Mesendoderm (in vitro differentiated cells): ENCODE data around the gene KCTD11.
A peak's percentile ranks its signal among the peaks of the same experiment; 100 is the strongest.

Experiments used
- DNase-seq: peaks from one replicate; pipeline ENCODE4 v3.0.0; 2013
- H2AK5ac ChIP-seq: 2 replicates; pipeline ENCODE4 v1.6.1; 2013; ENCODE audit warnings: low read length, inconsistent platforms
- H2BK120ac ChIP-seq: 2 replicates; pipeline ENCODE4 v1.6.1; 2013; ENCODE audit warnings: low read depth, mild to moderate bottlenecking, low read length, moderate library complexity, mixed read lengths
- H2BK15ac ChIP-seq: replicated peaks from 2 replicates; pipeline ENCODE4 v1.6.1; 2013; ENCODE audit warnings: low read depth, mild to moderate bottlenecking, moderate library complexity
- H2BK5ac ChIP-seq: 2 replicates; pipeline ENCODE4 v1.6.1; 2013; ENCODE audit warnings: low read length, inconsistent platforms
- H3K18ac ChIP-seq: 2 replicates; pipeline ENCODE4 v1.6.1; 2013; ENCODE audit warnings: mild to moderate bottlenecking, low read length, mixed read lengths
- H3K23ac ChIP-seq: one replicate; pipeline ENCODE4 v1.6.1; 2013; ENCODE audit warnings: low read length
- H3K27ac ChIP-seq: 2 replicates; pipeline ENCODE4 v1.5.1; 2013; ENCODE audit warnings: low read depth, mild to moderate bottlenecking, inconsistent platforms, low read length, moderate library complexity
- H3K27me3 ChIP-seq: 2 replicates; pipeline ENCODE4 v1.6.1; 2013; ENCODE audit warnings: low read length, control low read depth, mild to moderate bottlenecking, inconsistent platforms; ENCODE audit not compliant: insufficient read depth, poor library complexity
- H3K36me3 ChIP-seq: 2 replicates; pipeline ENCODE4 v1.6.1; 2013; ENCODE audit warnings: low read length, inconsistent platforms; ENCODE audit not compliant: control insufficient read depth, insufficient read depth
- H3K4ac ChIP-seq: one replicate; pipeline ENCODE4 v1.6.1; 2013; ENCODE audit warnings: low read depth, mild to moderate bottlenecking, low read length, moderate library complexity
- H3K4me1 ChIP-seq: 2 replicates; pipeline ENCODE4 v1.6.1; 2013; ENCODE audit warnings: low read depth, low read length, inconsistent platforms; ENCODE audit not compliant: control insufficient read depth
- H3K4me2 ChIP-seq: 2 replicates; pipeline ENCODE4 v1.6.1; 2013; ENCODE audit warnings: low read length
- H3K4me3 ChIP-seq: 2 replicates; pipeline ENCODE4 v1.5.1; 2013; ENCODE audit warnings: mild to moderate bottlenecking, low read length
- H3K56ac ChIP-seq: one replicate; pipeline ENCODE4 v1.6.1; 2013; ENCODE audit warnings: low read length
- H3K79me1 ChIP-seq: 2 replicates; pipeline ENCODE4 v1.6.1; 2013; ENCODE audit warnings: low read length, inconsistent platforms
- H3K79me2 ChIP-seq: 2 replicates; pipeline ENCODE4 v1.6.1; 2013; ENCODE audit warnings: mild to moderate bottlenecking, low read length; ENCODE audit not compliant: control insufficient read depth, insufficient read depth
- H3K9ac ChIP-seq: 2 replicates; pipeline ENCODE4 v1.6.1; 2013; ENCODE audit warnings: low read length, inconsistent platforms
- H4K5ac ChIP-seq: one replicate; pipeline ENCODE4 v1.6.1; 2013; ENCODE audit warnings: low read length
- H4K8ac ChIP-seq: one replicate; pipeline ENCODE4 v1.6.1; 2013; ENCODE audit warnings: low read depth, mild to moderate bottlenecking, control low read depth, low read length, moderate library complexity
- WGBS: extraction: QIAGEN DNeasy Blood & Tissue Kit; methylation state at CpG from one replicate; pipeline ENCODE4 v1.1.7; 2013; ENCODE audit warnings: low lambda C conversion rate, missing lambda C conversion rate; ENCODE audit not compliant: insufficient coverage; ENCODE audit errors: extremely low coverage; 5-methylcytosine and 5-hydroxymethylcytosine counted together

Gene KCTD11

DNA sequence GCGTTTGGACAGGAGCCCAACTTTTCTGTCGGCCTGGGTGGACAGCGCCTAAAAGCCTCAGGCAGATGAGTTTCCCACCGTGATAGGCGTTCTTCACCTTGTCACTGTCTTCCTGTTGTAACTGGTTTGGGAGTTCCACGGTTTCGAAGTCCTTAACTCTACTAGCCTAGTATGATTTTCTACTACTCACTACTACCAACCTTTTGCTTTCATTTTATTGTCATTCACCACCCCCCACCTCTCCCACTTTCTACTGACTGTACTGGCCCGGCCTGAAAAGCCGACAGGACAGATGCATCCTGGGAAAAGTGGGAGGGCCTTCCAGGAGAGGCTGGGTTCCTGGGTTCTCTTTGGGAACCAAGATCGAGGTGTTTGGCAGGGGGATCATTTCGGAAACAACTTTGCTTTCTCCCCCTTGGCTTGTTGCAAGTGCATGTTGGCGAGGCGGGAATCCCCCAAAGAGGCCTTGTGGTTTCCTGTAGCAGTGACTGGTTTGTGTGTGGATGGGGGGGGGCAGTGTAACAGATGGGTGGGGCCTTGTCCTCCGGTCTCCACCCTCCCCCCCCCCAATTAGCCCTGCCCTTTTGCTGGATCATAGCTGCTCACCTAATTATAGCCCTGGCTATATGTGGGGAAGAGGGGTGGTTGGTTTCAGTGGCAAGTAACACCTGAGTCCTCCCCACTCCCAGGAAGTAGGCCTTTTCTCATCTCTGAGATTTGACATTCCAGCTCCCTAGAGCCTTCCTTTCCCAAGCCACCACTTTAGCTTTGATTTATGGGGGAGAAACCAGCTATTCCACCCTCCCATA is 43.1 kb upstream of the KCTD11 start:
- Histone ChIP-seq H3K27me3 (no peaks in the 10 kb centered on the region), H3K9ac (peak overlapping the region; percentile 98), H3K79me1 (peaks cover 16% of the 10 kb centered on the region), H2BK15ac (no peak overlapping the region), H3K79me2 (peaks cover 39% of the 10 kb centered on the region), H3K4ac (peak overlapping the region; percentile 100), H3K18ac (peak overlapping the region; percentile 98), H3K56ac (peak overlapping the region; percentile 97), H2BK5ac (peak overlapping the region; percentile 51), H3K4me3 (peak overlapping the region; percentile 91), H3K4me1 (peaks cover 6% of the 10 kb centered on the region), H2BK120ac (no peak overlapping the region), H4K5ac (no peak overlapping the region), H2AK5ac (peak overlapping the region; percentile 92), H3K23ac (peak overlapping the region; percentile 92), H3K36me3 (peaks cover 21% of the 10 kb centered on the region), H3K4me2 (peak overlapping the region; percentile 90), H3K27ac (peak overlapping the region; percentile 97), H4K8ac (no peak overlapping the region)
- DNase-seq = peak; percentile 91
- WGBS = no CpG with 5 or more reads among the region's 14 CpGs

DNA sequence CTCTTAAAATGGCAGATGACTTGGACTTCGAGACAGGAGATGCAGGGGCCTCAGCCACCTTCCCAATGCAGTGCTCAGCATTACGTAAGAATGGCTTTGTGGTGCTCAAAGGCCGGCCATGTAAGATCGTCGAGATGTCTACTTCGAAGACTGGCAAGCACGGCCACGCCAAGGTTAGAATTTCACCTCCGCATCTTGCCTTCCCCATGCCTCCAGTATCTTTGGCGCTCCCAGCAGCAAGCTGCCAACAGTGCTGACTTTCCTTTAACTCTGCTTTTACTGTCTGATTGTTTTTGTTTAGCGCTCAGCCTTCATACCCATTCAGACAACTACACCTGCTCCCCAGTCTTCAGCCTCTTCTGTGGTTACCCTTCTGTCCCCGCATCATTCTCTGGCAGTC is 42.3 kb upstream of the KCTD11 start:
- Histone ChIP-seq H2AK5ac (no peak overlapping the region), H3K9ac (peak overlapping the region; percentile 98), H3K27ac (no peak overlapping the region), H2BK5ac (no peak overlapping the region), H3K56ac (no peak overlapping the region), H3K27me3 (no peaks in the 10 kb centered on the region), H3K4me3 (no peak overlapping the region), H3K79me2 (peaks cover 41% of the 10 kb centered on the region), H3K18ac (no peak overlapping the region), H4K5ac (no peak overlapping the region), H3K23ac (no peak overlapping the region), H3K4ac (no peak overlapping the region), H3K79me1 (peaks cover 21% of the 10 kb centered on the region), H4K8ac (no peak overlapping the region), H3K4me2 (peak overlapping the region; percentile 15), H2BK120ac (no peak overlapping the region), H3K4me1 (peaks cover 8% of the 10 kb centered on the region), H2BK15ac (no peak overlapping the region), H3K36me3 (peaks cover 21% of the 10 kb centered on the region)
- no peak for DNase-seq
- WGBS = no CpG with 5 or more reads among the region's 12 CpGs

DNA sequence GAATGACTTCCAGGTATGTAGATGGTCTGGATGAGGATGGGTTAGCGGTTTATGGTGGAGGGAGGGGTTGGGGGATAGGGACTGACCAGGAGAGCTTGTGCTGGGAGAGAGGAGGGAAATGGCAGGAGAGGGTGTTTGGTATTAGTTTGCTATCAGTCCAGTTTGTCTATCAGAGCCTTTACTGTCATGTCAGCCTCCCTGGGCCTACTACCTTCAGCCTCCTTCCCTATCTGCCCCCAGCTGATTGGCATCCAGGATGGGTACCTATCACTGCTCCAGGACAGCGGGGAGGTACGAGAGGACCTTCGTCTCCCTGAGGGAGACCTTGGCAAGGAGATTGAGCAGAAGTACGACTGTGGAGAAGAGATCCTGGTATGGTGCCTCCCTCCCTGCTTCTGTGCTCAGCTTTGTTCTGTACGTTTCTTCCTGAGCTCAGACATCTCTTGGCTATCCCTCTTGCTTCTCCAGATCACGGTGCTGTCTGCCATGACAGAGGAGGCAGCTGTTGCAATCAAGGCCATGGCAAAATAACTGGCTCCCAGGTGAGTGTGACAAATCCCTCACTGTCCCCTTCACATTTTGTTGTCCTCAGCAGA is 40.8 kb upstream of the KCTD11 start:
- no peak overlapping the region for H3K18ac ChIP-seq
- H3K9ac ChIP-seq = no peak overlapping the region
- H3K23ac ChIP-seq = no peak overlapping the region
- H2BK5ac ChIP-seq = no peak overlapping the region
- peaks cover 43% of the 10 kb centered on the region for H3K79me2 ChIP-seq
- no peak overlapping the region for H3K27ac ChIP-seq
- H3K56ac ChIP-seq = no peak overlapping the region
- no peak overlapping the region for H2BK15ac ChIP-seq
- no peak overlapping the region for H3K4me3 ChIP-seq
- H4K8ac ChIP-seq = no peak overlapping the region
- no peaks in the 10 kb centered on the region for H3K27me3 ChIP-seq
- H3K79me1 ChIP-seq = peaks cover 21% of the 10 kb centered on the region
- H2BK120ac ChIP-seq = no peak overlapping the region
- H2AK5ac ChIP-seq = no peak overlapping the region
- H3K36me3 ChIP-seq = peaks cover 21% of the 10 kb centered on the region
- no peak overlapping the region for H3K4ac ChIP-seq
- DNase-seq = no peak
- no peak overlapping the region for H3K4me2 ChIP-seq
- WGBS = no CpG with 5 or more reads among the region's 7 CpGs
- H4K5ac ChIP-seq = no peak overlapping the region
- H3K4me1 ChIP-seq = peaks cover 8% of the 10 kb centered on the region

DNA sequence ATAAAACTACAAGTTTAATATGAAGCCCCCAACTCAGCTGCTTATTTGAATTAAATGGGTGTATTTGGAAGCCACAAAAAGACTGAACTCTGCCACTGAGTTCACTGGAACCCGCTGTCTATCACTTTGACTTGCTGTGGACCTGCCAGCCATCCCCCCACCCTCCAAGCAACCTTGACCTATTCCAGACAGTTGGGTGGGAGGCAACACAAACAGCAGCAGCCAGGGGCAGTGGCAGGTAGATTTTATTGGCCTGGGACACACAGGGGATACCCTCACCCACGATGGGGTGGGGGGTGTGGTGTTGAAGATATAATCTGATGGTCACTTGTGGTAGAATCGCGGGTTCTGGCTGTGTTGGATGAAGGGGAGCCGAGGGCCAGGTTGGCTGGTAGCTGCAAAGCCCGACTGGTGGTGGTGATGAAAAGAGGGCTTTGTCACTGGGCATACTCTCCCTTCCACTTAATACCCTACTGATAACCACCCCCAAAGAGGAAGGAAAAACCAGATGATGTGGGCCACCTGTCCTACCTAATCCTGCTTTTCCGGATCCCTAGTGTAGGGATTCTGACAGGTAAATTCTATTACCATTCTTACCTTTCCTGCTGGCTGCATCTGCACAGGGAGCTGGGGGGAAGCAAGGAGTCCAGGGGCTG is 39.4 kb upstream of the KCTD11 start:
- H4K8ac ChIP-seq = no peak overlapping the region
- no peak overlapping the region for H3K9ac ChIP-seq
- no CpG with 5 or more reads among the region's 7 CpGs for WGBS

DNA sequence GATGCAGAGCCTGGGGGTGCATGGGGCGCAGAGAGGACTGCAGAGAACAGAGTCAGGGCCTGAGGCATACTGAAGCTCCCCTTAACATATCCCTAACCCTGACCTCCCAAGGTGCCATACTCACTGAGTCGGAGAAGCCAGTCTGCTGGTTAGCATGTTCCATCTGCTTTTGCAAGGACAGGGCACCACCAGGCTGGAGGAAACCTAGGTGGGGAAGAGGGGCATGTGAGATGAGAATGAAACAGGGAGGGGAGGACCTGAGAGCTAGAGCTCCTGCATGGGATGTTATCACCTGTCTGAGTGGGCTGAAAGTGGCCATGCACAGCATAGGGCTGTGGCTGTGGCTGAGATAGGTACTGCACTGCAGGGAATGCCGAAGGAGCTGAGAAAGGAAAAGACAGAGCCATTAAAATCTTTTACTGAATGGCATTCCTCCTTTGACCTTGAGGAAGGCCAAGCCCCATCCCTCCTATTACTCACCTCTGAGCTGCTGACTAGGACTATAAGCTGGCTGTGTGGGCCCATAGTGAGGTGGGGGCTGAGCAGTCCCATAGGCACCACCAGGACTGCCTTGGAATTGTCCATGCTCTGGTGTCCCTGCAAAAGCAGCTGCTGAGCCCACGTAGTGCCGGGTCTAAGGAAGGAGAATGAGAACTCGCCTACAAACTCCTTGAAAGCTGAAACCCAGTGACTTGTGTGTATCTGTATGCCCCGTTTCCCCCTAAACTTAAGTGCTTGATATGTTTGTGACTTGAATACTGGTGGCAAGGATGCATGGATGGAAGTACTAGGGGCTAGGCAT is 38.7 kb upstream of the KCTD11 start:
- WGBS = no CpG with 5 or more reads among the region's 7 CpGs
- peaks cover 8% of the 10 kb centered on the region for H3K4me1 ChIP-seq
- H3K9ac ChIP-seq = no peak overlapping the region
- no peaks in the 10 kb centered on the region for H3K27me3 ChIP-seq
- peaks cover 24% of the 10 kb centered on the region for H3K36me3 ChIP-seq
- H3K4me3 ChIP-seq = no peak overlapping the region
- H4K8ac ChIP-seq = no peak overlapping the region
- DNase-seq = peak; percentile 74
- H3K18ac ChIP-seq = no peak overlapping the region
- H3K4me2 ChIP-seq = no peak overlapping the region
- no peak overlapping the region for H2BK5ac ChIP-seq
- H2BK120ac ChIP-seq = no peak overlapping the region
- peaks cover 36% of the 10 kb centered on the region for H3K79me2 ChIP-seq
- peaks cover 21% of the 10 kb centered on the region for H3K79me1 ChIP-seq
- H2AK5ac ChIP-seq = no peak overlapping the region
- no peak overlapping the region for H3K4ac ChIP-seq
- no peak overlapping the region for H3K27ac ChIP-seq
- no peak overlapping the region for H3K23ac ChIP-seq
- H3K56ac ChIP-seq = no peak overlapping the region
- H2BK15ac ChIP-seq = no peak overlapping the region
- no peak overlapping the region for H4K5ac ChIP-seq

More for the DNA sequence above, 39.4 kb upstream of the KCTD11 start:
- Histone ChIP-seq H2AK5ac (no peak overlapping the region), H3K4me3 (no peak overlapping the region), H3K79me1 (peaks cover 21% of the 10 kb centered on the region), H2BK120ac (no peak overlapping the region), H3K18ac (no peak overlapping the region), H2BK15ac (no peak overlapping the region), H3K27me3 (no peaks in the 10 kb centered on the region), H3K79me2 (peaks cover 43% of the 10 kb centered on the region), H3K4ac (no peak overlapping the region), H3K27ac (no peak overlapping the region), H3K4me2 (no peak overlapping the region), H4K5ac (no peak overlapping the region), H2BK5ac (no peak overlapping the region), H3K56ac (no peak overlapping the region), H3K4me1 (peaks cover 8% of the 10 kb centered on the region), H3K23ac (no peak overlapping the region), H3K36me3 (peaks cover 24% of the 10 kb centered on the region)
- no peak for DNase-seq
